Breast epithelium (tissue), 3 donors: Measurements from ENCODE around the gene MAP3K2.

Source experiments
- CTCF ChIP-seq, 3 donors: fragments of 450-650 bp; IDR thresholded peaks; one replicate each; pipeline ENCODE4 v1.5.1; 2016 to 2017; ENCODE audit warnings: antibody characterized with exemption in 3 of 3, mild to moderate bottlenecking in 3 of 3, moderate library complexity in 3 of 3
- POLR2AphosphoS5 ChIP-seq, 3 donors: sonication (generic); formaldehyde crosslinking; IDR thresholded peaks; one replicate each; pipeline ENCODE4 v1.6.1; 2017; ENCODE audit warnings: antibody characterized with exemption in 3 of 3

GRCh38 chr2:127407091-127407490 is 19.3 kb upstream of the MAP3K2 start:
- TF ChIP-seq CTCF (IDR thresholded peaks at IDR 0.05) (no peak), POLR2AphosphoS5 (IDR thresholded peaks at IDR 0.05) (no peak)
